NCI-H524 (cell line): Measurements from ENCODE around the gene TAP2.
"Not testable (repeated sequence)": the region's sequence is repeated elsewhere in the genome, so short reads cannot be mapped to it uniquely, and the experiment has no call there.

Experiments used
- DNase-seq, 2 experiments: peaks; one replicate each; lab custom pipeline; 2025; lab: John Stamatoyannopoulos, UW

The TAP2 gene

GRCh38 chr6:32838114-32838958 is at the start of gene TAP2:
Gene TAP2, minus strand, starts transcription at chr6:32838739. Its CDS starts 506 bp downstream, at chr6:32838233.
- peak; percentile 65 to 77 for DNase-seq

- DNase-seq, result no peak
Observed at GRCh38 chr6:32887616-32888015, 49.1 kb upstream of the TAP2 start.

- peak in 1 of 2 experiments; percentile 7 for DNase-seq
Observed at GRCh38 chr6:32886681-32887383, 48.3 kb upstream of the TAP2 start.

- peak; percentile 18 to 72 for DNase-seq
Observed at GRCh38 chr6:32885698-32886286, 47.3 kb upstream of the TAP2 start.

- DNase-seq, result no peak
Observed at GRCh38 chr6:32883789-32884188, 45.2 kb upstream of the TAP2 start.

- no peak for DNase-seq
Observed at GRCh38 chr6:32882879-32883250, 44.3 kb upstream of the TAP2 start.

GRCh38 chr6:32880962-32881361 is 42.4 kb upstream of the TAP2 start:
- not testable (repeated sequence) for DNase-seq

GRCh38 chr6:32879691-32880090 is 41.2 kb upstream of the TAP2 start:
- no peak for DNase-seq

GRCh38 chr6:32876603-32877002 is 38.1 kb upstream of the TAP2 start:
- DNase-seq, result no peak

GRCh38 chr6:32873947-32874346 is 35.4 kb upstream of the TAP2 start:
- not testable (repeated sequence) for DNase-seq

GRCh38 chr6:32868257-32868788 is 29.8 kb upstream of the TAP2 start:
- DNase-seq, result peak; percentile 61 to 63

- no peak for DNase-seq
Observed at GRCh38 chr6:32867554-32868256, 29.2 kb upstream of the TAP2 start.

- no peak for DNase-seq
Observed at GRCh38 chr6:32867022-32867477, 28.5 kb upstream of the TAP2 start.

GRCh38 chr6:32865724-32866443 is 27.3 kb upstream of the TAP2 start:
- DNase-seq, result no peak

GRCh38 chr6:32862725-32863124 is 24.2 kb upstream of the TAP2 start:
- DNase-seq, result no peak

- DNase-seq, result no peak
Observed at GRCh38 chr6:32860674-32861073, 22.1 kb upstream of the TAP2 start.

GRCh38 chr6:32858194-32858593 is 19.7 kb upstream of the TAP2 start:
- no peak for DNase-seq

- DNase-seq, result no peak
Observed at GRCh38 chr6:32857156-32857891, 18.8 kb upstream of the TAP2 start.

- DNase-seq, result no peak
Observed at GRCh38 chr6:32855467-32856174, 17.1 kb upstream of the TAP2 start.
